Epithelial cell of prostate (primary cell): Measurements from ENCODE around the gene STK38L.
A peak's percentile ranks its signal among the peaks of the same experiment; 100 is the strongest.

ENCODE experiments used
- DNase-seq: peaks from one replicate; pipeline ENCODE4 v3.0.0-alpha.2; 2011; ENCODE audit warnings: low read depth, low spot score
- H3K27ac ChIP-seq: fragments of 450-650 bp; 2 replicates; pipeline ENCODE4 v1.5.1; 2017; ENCODE audit warnings: mild to moderate bottlenecking

The STK38L gene

GRCh38 chr12:27304856-27305255 is 60.8 kb downstream of the STK38L start:
- DNase-seq = no peak
- no peak overlapping the region for H3K27ac ChIP-seq

DNA sequence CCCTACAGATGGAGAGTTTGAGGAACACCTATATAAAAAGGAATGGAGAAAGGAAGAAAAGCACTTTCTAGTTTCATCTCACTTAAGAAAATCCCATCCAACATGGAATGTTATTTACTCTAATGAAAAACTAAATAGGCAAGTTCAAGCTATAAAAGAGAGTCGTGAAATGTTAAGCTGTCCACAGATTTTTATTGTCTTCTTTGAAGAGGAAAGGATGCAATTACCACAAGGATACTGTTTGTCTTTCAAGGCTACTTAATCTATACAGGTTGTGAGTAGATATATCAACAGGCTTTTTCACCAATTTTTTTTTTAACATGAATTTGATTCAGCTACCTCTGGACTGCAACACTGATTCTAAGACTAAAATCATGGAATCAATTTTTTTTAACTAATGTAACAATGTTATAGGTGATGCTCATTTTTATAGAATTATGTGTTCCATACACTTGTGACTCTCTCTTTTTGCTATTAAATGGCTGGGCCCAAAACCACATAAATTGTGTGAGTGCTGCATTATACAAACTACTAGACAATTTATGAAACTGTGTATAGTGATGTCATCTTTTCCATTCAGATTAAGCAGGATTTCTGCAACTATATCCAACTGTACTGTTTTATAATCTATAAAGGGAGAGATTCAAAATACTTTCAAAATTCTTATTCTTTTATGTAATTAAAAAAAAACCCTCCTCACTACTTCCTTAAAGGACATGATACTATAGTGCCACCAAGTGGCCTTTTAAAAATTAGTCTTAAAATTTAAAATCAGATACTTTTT is 61.8 kb downstream of the STK38L start:
- H3K27ac ChIP-seq = no peak overlapping the region
- no peak for DNase-seq

- no peak overlapping the region for H3K27ac ChIP-seq
Observed at GRCh38 chr12:27309293-27309994, 65.4 kb downstream of the STK38L start.

DNA sequence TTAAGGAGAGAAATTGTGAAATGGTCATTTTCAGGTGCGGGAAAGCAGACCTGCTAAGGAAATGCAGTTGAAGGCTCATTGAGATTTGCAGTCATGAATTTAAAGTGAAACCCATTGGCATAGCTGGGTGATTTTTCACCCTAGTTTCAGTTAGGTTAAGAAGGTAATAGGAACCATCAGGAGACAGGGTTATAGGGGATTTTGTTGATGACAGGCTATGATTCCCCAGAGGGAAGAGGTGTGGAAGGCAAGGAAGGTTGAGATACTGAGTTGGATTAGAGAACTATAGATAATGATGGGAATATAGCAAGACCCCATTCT is 65.9 kb downstream of the STK38L start:
- H3K27ac ChIP-seq = no peak overlapping the region
- DNase-seq = no peak

More at GRCh38 chr12:27309293-27309994, 65.4 kb downstream of the STK38L start:
- no peak for DNase-seq

DNA sequence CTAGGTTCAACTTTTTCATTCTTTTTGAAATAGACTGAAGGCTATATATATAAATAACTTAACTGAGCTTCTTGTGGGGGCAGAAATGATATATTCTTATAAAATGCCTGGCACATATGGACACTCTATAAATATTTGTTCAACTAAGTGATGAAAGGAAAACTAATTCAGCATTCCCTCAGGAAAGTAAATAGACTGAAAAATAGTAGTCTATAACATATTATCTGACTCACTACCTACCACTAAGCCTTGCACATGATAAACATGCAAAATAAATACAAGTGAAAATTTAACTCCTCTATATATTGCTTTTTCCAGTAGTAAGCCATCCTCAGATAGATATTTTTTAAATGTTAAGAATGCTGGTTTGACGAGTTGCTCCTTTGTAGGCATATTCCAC is 72.9 kb downstream of the STK38L start:
- DNase-seq = no peak
- no peak overlapping the region for H3K27ac ChIP-seq

- peak overlapping the region; percentile 31 for H3K27ac ChIP-seq
- DNase-seq = no peak
Observed at GRCh38 chr12:27319409-27319808, 75.3 kb downstream of the STK38L start.

DNA sequence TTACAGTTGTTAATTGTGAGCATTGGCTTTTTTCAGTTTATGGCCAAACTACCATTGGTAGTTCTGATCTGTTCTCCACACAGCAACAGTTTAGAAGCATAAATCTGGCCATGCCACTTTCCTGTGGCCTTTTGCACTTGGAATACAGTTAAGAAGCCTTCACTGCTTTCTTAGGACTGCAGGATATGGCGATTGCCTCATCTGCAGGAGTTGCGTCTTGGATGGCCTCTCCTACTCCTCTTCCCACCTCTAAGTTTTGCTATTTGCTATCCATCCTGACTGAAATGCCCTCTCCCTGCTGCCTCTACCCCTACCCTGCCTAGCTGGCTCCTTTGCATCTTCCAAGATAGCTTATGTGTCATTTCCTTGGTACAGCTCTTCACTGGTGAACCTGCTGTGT is 75.8 kb downstream of the STK38L start:
- peak overlapping the region; percentile 31 for H3K27ac ChIP-seq
- DNase-seq = no peak

- H3K27ac ChIP-seq = no peak overlapping the region
- no peak for DNase-seq
Observed at GRCh38 chr12:27324530-27324929, 80.4 kb downstream of the STK38L start.

GRCh38 chr12:27330846-27331245 is 86.8 kb downstream of the STK38L start:
- H3K27ac ChIP-seq = peak overlapping the region; percentile 97
- DNase-seq = no peak

DNA sequence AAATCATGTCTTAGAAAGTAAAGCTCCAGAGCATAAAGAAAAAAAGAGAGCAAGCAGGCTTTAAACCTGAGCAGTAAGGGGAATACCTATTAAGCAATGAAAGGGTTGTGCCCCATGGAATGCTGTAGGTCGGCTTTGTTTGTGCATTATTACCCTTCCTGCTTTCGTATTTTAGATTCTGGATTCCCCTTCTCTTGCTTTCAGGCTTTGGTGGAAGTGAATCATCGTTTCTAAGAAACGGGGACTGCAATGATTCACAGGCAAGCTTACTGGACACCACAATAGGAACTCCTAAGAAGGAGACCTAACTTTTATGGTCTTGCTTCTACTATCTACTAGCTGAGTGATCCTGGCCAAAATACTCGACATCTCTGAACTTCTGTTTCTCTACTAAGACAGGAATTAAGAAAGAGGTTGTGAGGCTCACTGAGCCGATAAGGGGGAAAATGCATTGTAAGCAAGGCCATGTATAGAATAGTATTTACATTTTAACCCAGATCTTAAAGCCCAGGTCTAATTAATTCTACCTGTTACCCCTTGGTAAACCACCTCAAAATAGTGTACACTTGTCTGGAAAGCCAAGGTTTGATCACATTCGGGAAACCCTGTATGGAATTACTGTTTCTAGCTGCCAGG is 87.3 kb downstream of the STK38L start:
- H3K27ac ChIP-seq = peak overlapping the region; percentile 97
- DNase-seq = peak; percentile 97

DNA sequence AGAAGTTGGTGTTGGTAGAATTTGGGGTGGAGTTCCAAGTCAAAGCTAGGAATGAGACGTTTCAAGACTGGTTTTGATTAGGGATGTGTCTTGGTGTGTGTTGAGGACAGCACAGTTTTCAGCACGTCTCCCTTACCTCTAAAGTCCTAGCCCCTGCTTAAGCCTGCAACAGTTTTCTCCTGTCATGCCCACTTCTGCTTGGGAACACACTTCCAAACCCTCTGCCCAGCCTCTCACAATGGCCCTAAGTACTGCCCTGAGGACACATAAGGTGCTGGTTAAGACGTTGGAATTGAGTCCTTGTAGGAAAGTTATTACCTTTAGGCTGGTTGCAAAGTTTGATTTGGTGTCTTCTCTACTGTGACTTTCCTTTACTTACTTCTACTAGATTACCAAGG is 87.8 kb downstream of the STK38L start:
- DNase-seq = no peak

GRCh38 chr12:27332407-27332713 is 88.3 kb downstream of the STK38L start:
- no peak for DNase-seq
- H3K27ac ChIP-seq = peak overlapping the region; percentile 97

More for the DNA sequence above, 87.8 kb downstream of the STK38L start:
- peak overlapping the region; percentile 97 for H3K27ac ChIP-seq

GRCh38 chr12:27332714-27333402 is 88.8 kb downstream of the STK38L start, which contains the start of gene BMAL2:
Gene BMAL2, plus strand, starts transcription at chr12:27332836. Its CDS starts 237 bp downstream, at chr12:27333073.
- peak within 1 kb of the TSS; percentile 97 for H3K27ac ChIP-seq
- DNase-seq = no peak

GRCh38 chr12:27333403-27334009 is 89.4 kb downstream of the STK38L start:
- peak overlapping the region; percentile 97 for H3K27ac ChIP-seq
- DNase-seq = no peak

DNA sequence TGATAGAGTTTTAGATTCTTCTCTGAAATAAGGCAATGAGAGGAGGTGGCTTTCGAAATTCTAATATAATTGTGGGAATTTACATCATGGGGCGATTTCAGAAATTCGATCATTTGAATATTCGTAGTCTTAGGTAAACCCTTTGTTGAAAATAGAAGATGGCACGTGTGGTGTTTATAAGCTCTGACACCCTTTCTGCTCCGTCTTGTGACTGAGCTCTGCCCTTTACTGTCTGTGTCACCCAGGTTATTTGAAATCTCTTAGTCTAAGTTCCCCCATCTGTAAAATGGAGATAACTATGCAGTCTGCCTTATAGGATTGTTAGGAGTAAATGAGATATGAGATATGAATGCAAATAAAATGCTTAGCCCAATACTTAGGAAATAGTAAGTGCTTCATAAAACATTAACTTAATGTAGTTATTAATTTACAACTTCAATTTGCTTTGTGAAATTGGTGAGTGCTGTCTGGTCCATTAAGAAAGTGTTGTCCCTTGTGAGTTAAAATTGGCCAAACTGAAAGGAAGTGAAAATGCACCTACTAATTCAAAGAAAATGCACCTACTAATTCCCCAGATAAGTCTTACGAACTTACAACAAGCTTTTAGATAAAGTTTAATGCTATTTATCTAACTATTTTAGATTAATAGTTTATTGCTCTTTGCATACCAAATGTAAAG is 90.1 kb downstream of the STK38L start:
- DNase-seq = no peak
- peak overlapping the region; percentile 97 for H3K27ac ChIP-seq

DNA sequence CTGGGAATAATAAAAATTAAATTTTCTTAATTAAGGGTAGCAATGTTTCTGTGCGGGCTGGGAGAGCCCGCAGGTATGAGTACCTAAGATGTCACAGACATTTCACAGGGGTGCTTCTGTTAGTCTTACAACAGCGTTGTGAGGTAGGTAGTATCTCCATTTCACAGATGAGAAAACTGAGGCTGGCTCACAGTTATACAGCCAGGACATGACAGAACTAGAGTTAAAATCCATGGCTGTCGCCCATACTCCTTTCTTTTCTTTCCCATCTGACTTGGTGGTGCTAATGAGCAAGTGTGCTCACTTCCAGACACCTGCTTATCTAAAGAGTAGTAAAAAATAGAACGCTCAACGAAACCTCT is 90.6 kb downstream of the STK38L start:
- peak overlapping the region; percentile 97 for H3K27ac ChIP-seq
- DNase-seq = no peak

DNA sequence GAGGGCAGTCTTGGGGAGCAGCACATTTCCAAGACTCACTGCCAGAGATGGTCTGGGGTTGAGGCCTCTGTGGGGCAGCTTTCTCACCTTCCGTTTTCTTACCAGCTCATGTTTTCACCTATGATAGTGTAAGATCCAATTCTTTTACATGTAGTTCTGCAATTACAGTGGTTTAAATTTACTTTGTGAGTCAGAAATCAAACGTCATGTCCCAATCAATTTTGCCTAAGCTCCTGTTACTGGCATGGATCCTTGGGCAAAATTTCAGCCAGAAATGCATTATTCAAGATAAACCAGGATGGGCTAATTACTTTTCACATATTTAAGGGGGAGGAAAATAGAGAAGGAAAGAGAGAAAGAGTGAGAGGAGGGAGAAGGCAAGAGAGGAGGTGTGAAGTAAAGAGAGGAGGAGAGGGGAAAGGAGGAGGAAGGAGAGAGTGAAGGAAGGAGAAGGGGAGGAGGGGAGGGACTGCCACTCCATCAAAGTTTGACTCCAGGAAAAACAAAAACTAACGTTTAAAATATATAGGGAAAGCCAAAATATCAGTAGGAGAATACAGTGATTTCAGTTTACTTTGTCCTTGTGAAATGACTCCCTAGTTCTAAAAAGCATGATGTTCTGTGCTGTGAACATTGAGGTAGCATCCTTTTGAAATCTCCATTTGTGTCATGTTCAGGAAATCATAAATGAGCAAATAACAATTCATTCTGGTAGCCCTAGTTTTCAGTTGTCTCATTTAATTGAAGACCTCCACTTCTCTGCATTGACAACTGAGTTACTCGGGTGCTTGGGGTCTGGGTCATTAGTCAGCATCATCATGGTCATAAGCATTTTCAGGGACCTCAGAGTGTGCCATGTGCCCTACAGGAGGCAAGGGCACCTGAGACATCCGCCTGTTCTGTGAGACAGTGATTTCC is 91.5 kb downstream of the STK38L start:
- H3K27ac ChIP-seq = peak overlapping the region; percentile 97
- no peak for DNase-seq

DNA sequence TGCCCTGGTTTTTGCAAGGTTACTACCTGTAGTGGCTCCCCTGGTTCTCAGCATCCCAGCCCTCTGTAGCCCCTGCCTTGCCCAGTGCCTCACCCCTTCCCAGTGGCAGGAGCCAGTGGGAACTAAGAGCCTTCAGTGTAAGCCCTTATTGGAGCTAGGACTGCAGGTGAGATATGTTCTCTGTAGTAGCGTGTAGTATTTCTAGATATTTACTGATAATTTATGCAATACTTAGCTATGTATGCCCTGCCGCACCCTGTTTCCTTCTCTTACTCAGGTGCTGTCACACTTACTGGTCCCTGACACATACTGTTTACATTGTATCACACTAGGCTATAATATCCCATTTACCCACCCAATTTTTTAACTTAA is 92.2 kb downstream of the STK38L start:
- peak; percentile 87 for DNase-seq
- peak overlapping the region; percentile 97 for H3K27ac ChIP-seq

GRCh38 chr12:27337376-27337775 is 93.3 kb downstream of the STK38L start:
- H3K27ac ChIP-seq = peak overlapping the region; percentile 97
- DNase-seq = no peak
